GM12878 (cell line): ENCODE results near the gene DENND10. TPM values are rescaled to one million over a fixed set of nuclear protein-coding genes. Genes with fewer than 3 reads are reported as not detected.

Source experiments
- ATF7 ChIP-seq: fragments of 450-650 bp; IDR thresholded peaks from 2 replicates; pipeline ENCODE4 v1.6.1; 2016; ENCODE audit warnings: low read depth, mild to moderate bottlenecking
- BMI1 ChIP-seq: fragments of 450-650 bp; IDR thresholded peaks from 2 replicates; pipeline ENCODE4 v1.6.1; 2016; ENCODE audit warnings: mild to moderate bottlenecking, moderate library complexity, borderline replicate concordance
- CHD4 ChIP-seq: fragments of 200-600 bp; sonication (generic); IDR thresholded peaks from 2 replicates; pipeline ENCODE4 v1.6.1; 2016; ENCODE audit warnings: mild to moderate bottlenecking
- EED ChIP-seq: sonication (generic); IDR thresholded peaks from 2 replicates; pipeline ENCODE4 v1.6.1; 2016; ENCODE audit warnings: antibody characterized with exemption, low read depth
- FOS ChIP-seq: IDR thresholded peaks from 3 replicates; pipeline ENCODE4 v1.6.1; 2011; ENCODE audit warnings: borderline replicate concordance; ENCODE audit not compliant: insufficient read length; ENCODE audit errors: extremely low read depth
- FOXK2 ChIP-seq: fragments of 450-650 bp; IDR thresholded peaks from 2 replicates; pipeline ENCODE4 v1.6.1; 2017; ENCODE audit warnings: mild to moderate bottlenecking, moderate library complexity
- IKZF1 ChIP-seq: fragments of 450-650 bp; conservative IDR thresholded peaks from 2 replicates; pipeline ENCODE4 v1.6.1; 2017; ENCODE audit warnings: antibody characterized with exemption, mild to moderate bottlenecking
- KAT2A ChIP-seq: conservative IDR thresholded peaks from 2 replicates; pipeline ENCODE4 v1.6.1; 2011; ENCODE audit warnings: low read depth, low read length; ENCODE audit not compliant: control insufficient read depth
- MEF2B ChIP-seq: fragments of 450-650 bp; IDR thresholded peaks from 2 replicates; pipeline ENCODE4 v1.6.1; 2018; ENCODE audit warnings: mild to moderate bottlenecking, moderate library complexity; ENCODE audit not compliant: partially characterized antibody, poor library complexity, severe bottlenecking
- MXI1 ChIP-seq: fragments of 150-350 bp; IDR thresholded peaks from 2 replicates; pipeline ENCODE4 v1.6.1; 2011; ENCODE audit warnings: low read depth, mild to moderate bottlenecking, inconsistent platforms, low read length, improper control_type of control experiment
- NFIC ChIP-seq: IDR thresholded peaks from 2 replicates; pipeline ENCODE4 v1.6.1; 2012; ENCODE audit warnings: low read depth, mild to moderate bottlenecking, inconsistent platforms, low read length, moderate library complexity
- NFXL1 ChIP-seq: fragments of 450-650 bp; IDR thresholded peaks from 2 replicates; pipeline ENCODE4 v1.6.1; 2017; ENCODE audit warnings: antibody characterized with exemption, mild to moderate bottlenecking, borderline replicate concordance
- NR2C1 ChIP-seq: fragments of 450-650 bp; IDR thresholded peaks from 2 replicates; pipeline ENCODE4 v1.6.1; 2017; ENCODE audit warnings: antibody characterized with exemption, mild to moderate bottlenecking, moderate library complexity
- NR2C2 ChIP-seq: IDR thresholded peaks from 2 replicates; pipeline ENCODE4 v1.6.1; 2011; ENCODE audit warnings: borderline replicate concordance, low read depth; ENCODE audit not compliant: control insufficient read depth, insufficient read length
- NR2F1 ChIP-seq: fragments of 450-650 bp; conservative IDR thresholded peaks from 2 replicates; pipeline ENCODE4 v1.6.1; 2017; ENCODE audit warnings: mild to moderate bottlenecking
- NRF1 ChIP-seq: conservative IDR thresholded peaks from 2 replicates; pipeline ENCODE4 v1.6.1; 2011; ENCODE audit warnings: mild to moderate bottlenecking, low read depth, low read length, improper control_type of control experiment
- POLR2A ChIP-seq: IDR thresholded peaks from 2 replicates; pipeline ENCODE4 v1.6.1; 2011; ENCODE audit warnings: low read depth, mild to moderate bottlenecking, low read length
- POLR2AphosphoS5 ChIP-seq: IDR thresholded peaks from 2 replicates; pipeline ENCODE4 v1.6.1; 2011; ENCODE audit warnings: mild to moderate bottlenecking, low read length, inconsistent platforms
- SIX5 ChIP-seq: IDR thresholded peaks from 2 replicates; pipeline ENCODE4 v1.6.1; 2011; ENCODE audit warnings: mild to moderate bottlenecking, low read depth, low read length, moderate library complexity; ENCODE audit not compliant: severe bottlenecking
- SMAD1 ChIP-seq: fragments of 450-650 bp; IDR thresholded peaks from 2 replicates; pipeline ENCODE4 v1.6.1; 2018; ENCODE audit warnings: mild to moderate bottlenecking, low read depth; ENCODE audit not compliant: partially characterized antibody
- TAF1 ChIP-seq: IDR thresholded peaks from 2 replicates; pipeline ENCODE4 v1.6.1; 2011; ENCODE audit warnings: mild to moderate bottlenecking, low read depth, low read length, borderline replicate concordance
- ZZZ3 ChIP-seq: IDR thresholded peaks from 2 replicates; pipeline ENCODE4 v1.6.1; 2011; ENCODE audit warnings: low read depth; ENCODE audit not compliant: control insufficient read depth, insufficient read length
- polyA plus RNA-seq, 11 experiments: library from polyadenylated mRNA; depleted of rRNA in 4 of 11; unstranded in 6 of 11; stranded (reverse) in 5 of 11; fragments of >200 nt; fragmentation: Nextera tagmentation in 4 of 11; fragmentation: Illumina TruSeq in 1 of 11; extraction: Ambion mirVana in 4 of 11; extraction: Trizol in 1 of 11; gene quantifications; 1 replicate in 1 of 11; 2 replicates in 10 of 11; pipeline versions ENCODE4 v1.2.1 to v1.2.3, GENCODE V29; 2011 to 2016; ENCODE audit warnings: inconsistent platforms in 2 of 11, missing spikeins in 2 of 11, low read depth in 1 of 11
- total RNA-seq, 4 experiments: library from RNA; depleted of rRNA in 3 of 4; stranded (reverse); fragments of >200 nt in 3 of 4; fragmentation: Illumina TruSeq in 1 of 4; extraction: Trizol in 1 of 4; gene quantifications; 2 replicates each; pipeline versions ENCODE4 v1.2.1 to v1.2.3, GENCODE V29; 2013 to 2021
- TF ChIP-seq, protein P1 (sequence below): fragments of 450-650 bp; IDR thresholded peaks from 2 replicates; pipeline ENCODE4 v1.6.1; 2017; ENCODE audit warnings: mild to moderate bottlenecking, moderate library complexity
- TF ChIP-seq, protein P2 (sequence below): fragments of 450-650 bp; IDR thresholded peaks from 2 replicates; pipeline ENCODE4 v1.6.1; 2017; ENCODE audit warnings: borderline replicate concordance
- TF ChIP-seq, protein P3 (sequence below): fragments of 450-650 bp; IDR thresholded peaks from 2 replicates; pipeline ENCODE4 v1.6.1; 2016; ENCODE audit warnings: mild to moderate bottlenecking

The DENND10 gene
- total and polyA plus RNA-seq, 10 of the 15 experiments (the other 5 are each of a cell fraction or from before 2014, with no cell fraction given) = 21.5 to 39.8 (median 26.2) TPM

DNA sequence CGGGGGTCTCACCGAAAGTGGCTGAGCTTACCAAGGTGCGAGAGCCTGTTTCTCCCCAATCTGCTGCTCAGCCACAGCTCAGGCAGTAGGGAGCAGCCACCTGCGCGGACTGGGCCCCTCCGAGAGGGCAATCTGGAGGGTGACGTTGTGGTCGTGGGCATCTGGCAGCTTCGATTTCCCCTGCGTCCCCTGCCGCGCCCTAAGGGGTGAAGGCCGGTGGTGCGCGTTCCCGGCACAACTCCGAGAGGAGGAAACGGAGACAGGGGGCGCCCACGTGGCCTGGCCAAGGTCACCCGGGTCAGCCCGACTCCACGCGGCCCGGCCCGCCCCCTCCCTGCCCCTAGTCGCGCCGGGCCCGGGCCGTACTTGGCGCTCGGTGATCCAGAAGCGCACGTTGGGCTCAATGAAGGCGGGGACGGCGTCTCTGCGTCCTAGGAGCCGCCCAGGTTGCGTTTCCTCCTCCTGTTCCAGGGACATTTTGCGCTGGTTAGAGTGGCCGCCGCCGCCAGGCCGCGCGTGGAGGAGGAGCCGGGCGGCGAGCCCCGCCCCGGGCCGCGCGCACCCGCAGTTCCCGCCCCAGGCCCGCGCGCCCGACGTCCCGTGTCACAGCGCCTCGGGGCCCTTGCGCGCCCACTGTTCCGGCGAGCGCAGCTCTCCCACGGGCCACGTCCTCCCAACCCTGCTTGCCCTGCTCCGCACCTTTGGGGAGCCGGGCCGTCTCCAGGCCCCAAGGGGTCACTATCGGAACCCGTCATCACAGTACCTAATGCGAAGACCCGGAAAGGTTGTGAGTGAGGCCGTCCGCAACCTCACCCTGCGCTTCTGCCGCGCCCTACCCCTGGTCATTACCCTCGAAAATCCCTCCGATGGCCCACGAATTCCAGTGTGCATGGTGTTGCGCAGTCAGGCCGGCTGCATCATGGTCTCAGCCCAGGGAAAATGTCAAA is 61.5 kb downstream of the DENND10 start, which contains the start of gene SFXN4 (continued):
- TF ChIP-seq, protein P1, sequence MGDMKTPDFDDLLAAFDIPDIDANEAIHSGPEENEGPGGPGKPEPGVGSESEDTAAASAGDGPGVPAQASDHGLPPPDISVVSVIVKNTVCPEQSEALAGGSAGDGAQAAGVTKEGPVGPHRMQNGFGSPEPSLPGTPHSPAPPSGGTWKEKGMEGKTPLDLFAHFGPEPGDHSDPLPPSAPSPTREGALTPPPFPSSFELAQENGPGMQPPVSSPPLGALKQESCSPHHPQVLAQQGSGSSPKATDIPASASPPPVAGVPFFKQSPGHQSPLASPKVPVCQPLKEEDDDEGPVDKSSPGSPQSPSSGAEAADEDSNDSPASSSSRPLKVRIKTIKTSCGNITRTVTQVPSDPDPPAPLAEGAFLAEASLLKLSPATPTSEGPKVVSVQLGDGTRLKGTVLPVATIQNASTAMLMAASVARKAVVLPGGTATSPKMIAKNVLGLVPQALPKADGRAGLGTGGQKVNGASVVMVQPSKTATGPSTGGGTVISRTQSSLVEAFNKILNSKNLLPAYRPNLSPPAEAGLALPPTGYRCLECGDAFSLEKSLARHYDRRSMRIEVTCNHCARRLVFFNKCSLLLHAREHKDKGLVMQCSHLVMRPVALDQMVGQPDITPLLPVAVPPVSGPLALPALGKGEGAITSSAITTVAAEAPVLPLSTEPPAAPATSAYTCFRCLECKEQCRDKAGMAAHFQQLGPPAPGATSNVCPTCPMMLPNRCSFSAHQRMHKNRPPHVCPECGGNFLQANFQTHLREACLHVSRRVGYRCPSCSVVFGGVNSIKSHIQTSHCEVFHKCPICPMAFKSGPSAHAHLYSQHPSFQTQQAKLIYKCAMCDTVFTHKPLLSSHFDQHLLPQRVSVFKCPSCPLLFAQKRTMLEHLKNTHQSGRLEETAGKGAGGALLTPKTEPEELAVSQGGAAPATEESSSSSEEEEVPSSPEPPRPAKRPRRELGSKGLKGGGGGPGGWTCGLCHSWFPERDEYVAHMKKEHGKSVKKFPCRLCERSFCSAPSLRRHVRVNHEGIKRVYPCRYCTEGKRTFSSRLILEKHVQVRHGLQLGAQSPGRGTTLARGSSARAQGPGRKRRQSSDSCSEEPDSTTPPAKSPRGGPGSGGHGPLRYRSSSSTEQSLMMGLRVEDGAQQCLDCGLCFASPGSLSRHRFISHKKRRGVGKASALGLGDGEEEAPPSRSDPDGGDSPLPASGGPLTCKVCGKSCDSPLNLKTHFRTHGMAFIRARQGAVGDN = peak; percentile 79
- TF ChIP-seq ATF7 (0 out of 2 replicates have a peak, but pooled peaks have one; percentile 19), NFXL1 (no peak), NR2F1 (peak; percentile 100), MEF2B (no peak), NFIC (no peak; the same call in 1 of the 2 replicates), BMI1 (no peak), IKZF1 (peak; percentile 84), CHD4 (no peak), NR2C2 (no peak), TAF1 (peak; percentile 43; the same call in 1 of the 2 replicates), MXI1 (peak; percentile 95), EED (peak; percentile 15; the same call in 1 of the 2 replicates), POLR2AphosphoS5 (peak; percentile 65; the same call in 1 of the 2 replicates), FOS (no peak), POLR2A (peak; percentile 87), ZZZ3 (no peak), NRF1 (no peak), SMAD1 (no peak), NR2C1 (peak; percentile 77), FOXK2 (no peak), KAT2A (no peak), SIX5 (no peak)
- TF ChIP-seq, protein P2, sequence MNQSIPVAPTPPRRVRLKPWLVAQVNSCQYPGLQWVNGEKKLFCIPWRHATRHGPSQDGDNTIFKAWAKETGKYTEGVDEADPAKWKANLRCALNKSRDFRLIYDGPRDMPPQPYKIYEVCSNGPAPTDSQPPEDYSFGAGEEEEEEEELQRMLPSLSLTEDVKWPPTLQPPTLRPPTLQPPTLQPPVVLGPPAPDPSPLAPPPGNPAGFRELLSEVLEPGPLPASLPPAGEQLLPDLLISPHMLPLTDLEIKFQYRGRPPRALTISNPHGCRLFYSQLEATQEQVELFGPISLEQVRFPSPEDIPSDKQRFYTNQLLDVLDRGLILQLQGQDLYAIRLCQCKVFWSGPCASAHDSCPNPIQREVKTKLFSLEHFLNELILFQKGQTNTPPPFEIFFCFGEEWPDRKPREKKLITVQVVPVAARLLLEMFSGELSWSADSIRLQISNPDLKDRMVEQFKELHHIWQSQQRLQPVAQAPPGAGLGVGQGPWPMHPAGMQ = no peak
- TF ChIP-seq, protein P3, sequence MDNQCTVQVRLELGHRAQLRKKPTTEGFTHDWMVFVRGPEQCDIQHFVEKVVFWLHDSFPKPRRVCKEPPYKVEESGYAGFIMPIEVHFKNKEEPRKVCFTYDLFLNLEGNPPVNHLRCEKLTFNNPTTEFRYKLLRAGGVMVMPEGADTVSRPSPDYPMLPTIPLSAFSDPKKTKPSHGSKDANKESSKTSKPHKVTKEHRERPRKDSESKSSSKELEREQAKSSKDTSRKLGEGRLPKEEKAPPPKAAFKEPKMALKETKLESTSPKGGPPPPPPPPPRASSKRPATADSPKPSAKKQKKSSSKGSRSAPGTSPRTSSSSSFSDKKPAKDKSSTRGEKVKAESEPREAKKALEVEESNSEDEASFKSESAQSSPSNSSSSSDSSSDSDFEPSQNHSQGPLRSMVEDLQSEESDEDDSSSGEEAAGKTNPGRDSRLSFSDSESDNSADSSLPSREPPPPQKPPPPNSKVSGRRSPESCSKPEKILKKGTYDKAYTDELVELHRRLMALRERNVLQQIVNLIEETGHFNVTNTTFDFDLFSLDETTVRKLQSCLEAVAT = peak; percentile 55; the same call in 1 of the 2 replicates
